ENCODE measurements around the gene LRRC36.

Gene LRRC36

GRCh38 chr16:67405336-67405735 lies 78.7 kb downstream of the LRRC36 start:
- Histone ChIP-seq H3K4me3 (ENCODE audit: low read length) (no peak overlapping the region), H2AFZ (ENCODE audit: low read depth, low read length) (no peak overlapping the region), H3K27ac (ENCODE audit: low read length) (no peak overlapping the region), H3K36me3 (replicated peaks; ENCODE audit: low read depth, low read length) (no peaks in the 10 kb centered on the region), H4K20me1 (ENCODE audit: insufficient read depth, low read length) (no peaks in the 10 kb centered on the region), H3K27me3 (ENCODE audit: low read depth, low read length) (no peaks in the 10 kb centered on the region), H3K79me2 (ENCODE audit: low read length) (no peaks in the 10 kb centered on the region), H3K9me3 (ENCODE audit: insufficient read depth, low read length) (no peaks in the 10 kb centered on the region), H3K4me2 (ENCODE audit: low read length) (no peak overlapping the region), H3K4me1 (ENCODE audit: low read length) (peaks cover 13% of the 10 kb centered on the region), H3K9ac (ENCODE audit: low read length) (no peak overlapping the region)
- TF ChIP-seq CTCF (IDR thresholded peaks at IDR 0.05; ENCODE audit: low read depth, low read length), result no peak
- TF ChIP-seq EZH2phosphoT487 (IDR thresholded peaks at IDR 0.05; ENCODE audit: low read depth), result no peak

- no peaks in the 10 kb centered on the region for H3K79me2 ChIP-seq (ENCODE audit: low read length)
- H3K4me1 ChIP-seq (ENCODE audit: low read length), result peaks cover 3% of the 10 kb centered on the region
- no peak overlapping the region for H2AFZ ChIP-seq (ENCODE audit: low read depth, low read length)
- TF ChIP-seq EZH2phosphoT487 (IDR thresholded peaks at IDR 0.05; ENCODE audit: low read depth) (no peak), CTCF (IDR thresholded peaks at IDR 0.05; ENCODE audit: low read depth, low read length) (no peak)
- no peaks in the 10 kb centered on the region for H3K27me3 ChIP-seq (ENCODE audit: low read depth, low read length)
- no peaks in the 10 kb centered on the region for H3K36me3 ChIP-seq (replicated peaks; ENCODE audit: low read depth, low read length)
- H3K9ac ChIP-seq (ENCODE audit: low read length), result no peak overlapping the region
- no peak overlapping the region for H3K27ac ChIP-seq (ENCODE audit: low read length)
- H3K4me3 ChIP-seq (ENCODE audit: low read length), result no peak overlapping the region
- no peak overlapping the region for H3K4me2 ChIP-seq (ENCODE audit: low read length)
- no peaks in the 10 kb centered on the region for H3K9me3 ChIP-seq (ENCODE audit: insufficient read depth, low read length)
- H4K20me1 ChIP-seq (ENCODE audit: insufficient read depth, low read length), result no peaks in the 10 kb centered on the region
These were observed 79.7 kb downstream of the LRRC36 start for GRCh38 chr16:67406111-67406971.

GRCh38 chr16:67407176-67407787 lies 80.7 kb downstream of the LRRC36 start:
- no peak for TF ChIP-seq EZH2phosphoT487 (IDR thresholded peaks at IDR 0.05; ENCODE audit: low read depth)
- TF ChIP-seq CTCF (IDR thresholded peaks at IDR 0.05; ENCODE audit: low read depth, low read length), result no peak
- Histone ChIP-seq H2AFZ (ENCODE audit: low read depth, low read length) (no peak overlapping the region), H3K9me3 (ENCODE audit: insufficient read depth, low read length) (no peaks in the 10 kb centered on the region), H3K4me1 (ENCODE audit: low read length) (no peaks in the 10 kb centered on the region), H3K9ac (ENCODE audit: low read length) (no peak overlapping the region), H4K20me1 (ENCODE audit: insufficient read depth, low read length) (no peaks in the 10 kb centered on the region), H3K4me3 (ENCODE audit: low read length) (no peak overlapping the region), H3K27ac (ENCODE audit: low read length) (no peak overlapping the region), H3K27me3 (ENCODE audit: low read depth, low read length) (no peaks in the 10 kb centered on the region), H3K79me2 (ENCODE audit: low read length) (no peaks in the 10 kb centered on the region), H3K4me2 (ENCODE audit: low read length) (no peak overlapping the region), H3K36me3 (replicated peaks; ENCODE audit: low read depth, low read length) (no peaks in the 10 kb centered on the region)

- no peaks in the 10 kb centered on the region for H3K27me3 ChIP-seq (ENCODE audit: low read depth, low read length)
- H3K79me2 ChIP-seq (ENCODE audit: low read length), result no peaks in the 10 kb centered on the region
- no peak overlapping the region for H2AFZ ChIP-seq (ENCODE audit: low read depth, low read length)
- no peak overlapping the region for H3K4me3 ChIP-seq (ENCODE audit: low read length)
- H3K4me1 ChIP-seq (ENCODE audit: low read length), result no peaks in the 10 kb centered on the region
- H4K20me1 ChIP-seq (ENCODE audit: insufficient read depth, low read length), result no peaks in the 10 kb centered on the region
- TF ChIP-seq EZH2phosphoT487 (IDR thresholded peaks at IDR 0.05; ENCODE audit: low read depth) (no peak), CTCF (IDR thresholded peaks at IDR 0.05; ENCODE audit: low read depth, low read length) (no peak)
- H3K4me2 ChIP-seq (ENCODE audit: low read length), result no peak overlapping the region
- H3K36me3 ChIP-seq (replicated peaks; ENCODE audit: low read depth, low read length), result no peaks in the 10 kb centered on the region
- no peak overlapping the region for H3K9ac ChIP-seq (ENCODE audit: low read length)
- no peaks in the 10 kb centered on the region for H3K9me3 ChIP-seq (ENCODE audit: insufficient read depth, low read length)
- no peak overlapping the region for H3K27ac ChIP-seq (ENCODE audit: low read length)
These were observed 81.3 kb downstream of the LRRC36 start for GRCh38 chr16:67407788-67408452.
